HG02588 (cell line): ENCODE results near the gene ADAMTS20.

ENCODE experiments used
- ATAC-seq: cut with Tn5 transposase; IDR thresholded peaks from one replicate; pipeline ENCODE4 v1.9.1; 2021; ENCODE audit warnings: mild to moderate bottlenecking, moderate library complexity; ENCODE audit not compliant: unreplicated experiment

Gene ADAMTS20

GRCh38 chr12:43318021-43318420, 234.0 kb downstream of the ADAMTS20 start:
- no peak for ATAC-seq

- no peak for ATAC-seq
These were observed 234.8 kb downstream of the ADAMTS20 start for GRCh38 chr12:43317156-43317555.

GRCh38 chr12:43316520-43316919, 235.5 kb downstream of the ADAMTS20 start:
- ATAC-seq: no peak

GRCh38 chr12:43315961-43316360, 236.0 kb downstream of the ADAMTS20 start:
- no peak for ATAC-seq

- ATAC-seq: no peak
These were observed 239.0 kb downstream of the ADAMTS20 start for GRCh38 chr12:43312991-43313505.

GRCh38 chr12:43310596-43310995, 241.4 kb downstream of the ADAMTS20 start:
- ATAC-seq: no peak

- ATAC-seq: no peak
These were observed 242.0 kb downstream of the ADAMTS20 start for GRCh38 chr12:43309959-43310358.

- ATAC-seq: no peak
These were observed 243.2 kb downstream of the ADAMTS20 start for GRCh38 chr12:43308776-43309175.

- ATAC-seq: no peak
These were observed 244.9 kb downstream of the ADAMTS20 start for GRCh38 chr12:43307126-43307525.

- ATAC-seq: no peak
These were observed 245.9 kb downstream of the ADAMTS20 start for GRCh38 chr12:43306066-43306465.

GRCh38 chr12:43305065-43305464, 246.9 kb downstream of the ADAMTS20 start:
- ATAC-seq: no peak
